Bone marrow (tissue), 2 donors: ENCODE results near the gene MOV10.

Experiments
- DNase-seq, 2 donors: peaks; one replicate each; lab custom pipeline; 2025; lab: John Stamatoyannopoulos, UW

MOV10 gene

GRCh38 chr1:112673592-112674439 is 643 bp upstream of the MOV10 start:
- DNase-seq, result no peak

GRCh38 chr1:112674986-112675727 is 698 bp downstream of the MOV10 start:
- no peak for DNase-seq

DNA sequence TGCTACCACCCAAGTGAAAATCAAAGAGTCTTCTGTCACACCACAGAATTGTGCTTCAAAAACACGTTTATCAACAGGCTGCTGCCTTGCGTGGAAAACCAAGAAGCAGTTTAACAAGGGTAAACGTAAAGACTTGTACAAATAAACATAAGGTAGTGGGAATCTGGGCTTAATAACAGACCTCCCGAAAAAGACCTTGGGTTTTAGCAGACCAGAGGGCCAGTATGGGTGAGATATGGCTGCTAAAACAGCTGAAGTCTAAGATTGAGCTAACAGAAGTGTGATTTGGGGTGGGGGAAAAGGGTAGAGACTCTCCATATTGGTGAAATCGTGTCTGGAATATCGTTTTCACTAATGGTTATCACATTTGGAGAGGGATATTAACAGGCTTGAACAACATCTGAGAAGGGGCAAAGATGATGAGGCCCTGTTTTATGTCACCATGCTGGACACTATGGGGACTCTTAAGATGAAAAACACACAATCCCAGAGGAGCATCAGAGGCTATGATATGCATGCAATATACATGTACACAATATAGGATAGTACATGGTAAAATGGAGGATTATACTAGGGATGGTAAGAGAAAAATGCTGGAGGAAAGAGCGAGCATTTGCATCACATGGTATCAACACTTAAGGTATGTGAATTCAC is 1.4 kb downstream of the MOV10 start:
- no peak for DNase-seq

DNA sequence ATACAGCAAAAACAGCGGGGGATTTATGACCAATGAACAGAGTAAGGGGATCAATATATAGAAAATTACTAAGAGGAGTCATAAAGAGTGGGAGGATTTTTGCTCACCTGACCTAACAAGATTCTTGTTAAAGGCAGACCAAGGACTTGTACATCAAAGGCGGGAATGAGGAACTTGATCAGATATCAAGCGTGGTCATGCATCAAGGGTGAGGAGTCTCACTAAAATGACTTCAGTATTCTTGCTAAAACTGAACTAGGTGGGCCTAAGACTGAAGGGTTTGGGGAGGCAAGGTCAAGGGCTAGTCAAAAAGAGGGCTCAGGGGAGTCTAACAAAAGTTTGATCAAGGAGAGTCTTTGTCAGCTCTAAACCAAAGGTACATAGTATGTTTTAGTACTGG is 2.1 kb downstream of the MOV10 start:
- DNase-seq, result no peak

GRCh38 chr1:112677501-112677900 is 3.0 kb downstream of the MOV10 start:
- no peak for DNase-seq

DNA sequence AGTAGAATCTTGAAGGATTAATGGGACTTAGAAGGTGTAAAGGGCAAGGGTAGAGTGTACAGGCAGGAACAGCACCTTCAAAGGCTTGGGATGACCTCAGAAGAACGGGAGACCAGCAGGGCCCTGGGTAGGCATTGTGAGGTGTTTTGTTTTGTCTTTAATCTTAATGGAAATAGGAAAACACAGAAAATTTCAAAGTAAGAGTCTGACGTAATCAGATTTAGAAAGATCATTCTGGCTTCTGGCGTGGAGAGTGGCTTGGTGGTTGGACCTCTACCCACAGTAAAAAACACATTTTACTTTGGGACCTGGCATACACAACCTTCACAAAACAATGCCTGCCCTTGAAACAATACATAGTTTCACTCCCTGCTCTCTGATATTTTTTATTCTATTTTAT is 4.1 kb downstream of the MOV10 start:
- DNase-seq, result no peak

GRCh38 chr1:112685913-112686312 is 11.5 kb downstream of the MOV10 start:
- no peak for DNase-seq

- DNase-seq, result no peak
These were observed 12.0 kb downstream of the MOV10 start for GRCh38 chr1:112686417-112686816.

DNA sequence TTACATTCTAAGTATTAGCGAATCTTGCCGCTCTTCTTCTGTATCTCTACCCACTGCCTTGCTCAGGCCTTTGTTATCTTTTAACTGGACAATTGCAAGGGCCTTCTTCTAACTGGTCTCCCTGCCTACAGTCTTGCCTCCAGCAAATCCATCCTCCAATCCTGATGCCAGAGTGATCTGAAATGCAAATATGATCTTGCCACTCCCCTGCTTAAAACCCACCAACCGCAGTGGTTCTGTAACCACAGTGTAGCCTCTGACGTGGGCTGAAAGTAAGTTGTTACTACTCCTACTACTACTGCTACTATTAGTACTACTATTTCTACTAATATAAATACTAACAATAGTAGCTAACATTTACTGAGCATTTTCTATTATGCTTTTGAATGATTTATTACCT is 12.4 kb downstream of the MOV10 start:
- no peak for DNase-seq

GRCh38 chr1:112687361-112687760 is 12.9 kb downstream of the MOV10 start:
- DNase-seq, result no peak

GRCh38 chr1:112687785-112688496 is 13.5 kb downstream of the MOV10 start:
- no peak for DNase-seq

GRCh38 chr1:112688781-112689193 is 14.3 kb downstream of the MOV10 start:
- no peak for DNase-seq

DNA sequence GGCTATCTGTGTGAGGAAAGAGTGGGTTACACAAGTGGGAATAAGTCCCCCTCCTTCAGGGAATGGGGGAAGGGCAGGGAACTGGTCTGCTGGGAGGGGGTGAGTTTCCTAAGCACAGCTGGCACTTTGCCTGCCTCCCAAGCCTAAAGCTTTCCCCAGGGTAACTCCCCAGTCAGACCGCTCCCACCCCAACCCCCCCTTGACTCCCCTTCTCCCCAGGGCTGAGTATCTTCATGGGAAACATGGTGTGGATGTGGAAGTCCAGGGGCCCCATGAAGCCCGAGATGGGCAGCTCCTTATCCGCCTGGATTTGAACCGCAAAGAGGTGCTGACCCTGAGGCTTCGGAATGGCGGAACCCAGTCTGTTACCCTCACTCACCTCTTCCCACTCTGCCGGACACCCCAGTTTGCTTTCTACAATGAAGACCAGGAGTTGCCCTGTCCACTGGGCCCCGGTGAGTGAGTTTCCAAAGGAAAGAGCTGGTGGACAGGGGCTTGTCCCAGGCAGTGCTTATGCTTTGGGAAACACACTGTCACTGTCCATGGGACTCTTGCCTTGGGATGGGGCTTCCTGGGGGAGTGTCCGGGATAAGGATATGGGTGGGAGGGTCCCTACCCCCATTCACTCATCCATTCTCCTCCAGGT is 14.9 kb downstream of the MOV10 start:
- DNase-seq, result no peak

DNA sequence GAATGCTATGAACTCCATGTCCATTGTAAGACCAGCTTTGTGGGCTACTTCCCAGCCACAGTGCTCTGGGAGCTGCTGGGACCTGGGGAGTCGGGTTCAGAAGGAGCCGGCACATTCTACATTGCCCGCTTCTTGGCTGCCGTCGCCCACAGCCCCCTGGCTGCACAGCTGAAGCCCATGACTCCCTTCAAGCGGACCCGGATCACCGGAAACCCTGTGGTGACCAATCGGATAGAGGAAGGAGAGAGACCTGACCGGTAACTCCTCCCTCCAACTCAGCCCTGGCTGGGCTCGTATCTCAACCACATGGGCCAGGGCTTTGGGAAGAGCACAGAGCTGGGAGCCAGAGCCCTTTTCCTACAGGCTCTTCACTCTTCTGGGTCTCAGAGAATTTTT is 15.4 kb downstream of the MOV10 start:
- DNase-seq, result no peak

- no peak for DNase-seq
These were observed 18.2 kb downstream of the MOV10 start for GRCh38 chr1:112692681-112693080.

DNA sequence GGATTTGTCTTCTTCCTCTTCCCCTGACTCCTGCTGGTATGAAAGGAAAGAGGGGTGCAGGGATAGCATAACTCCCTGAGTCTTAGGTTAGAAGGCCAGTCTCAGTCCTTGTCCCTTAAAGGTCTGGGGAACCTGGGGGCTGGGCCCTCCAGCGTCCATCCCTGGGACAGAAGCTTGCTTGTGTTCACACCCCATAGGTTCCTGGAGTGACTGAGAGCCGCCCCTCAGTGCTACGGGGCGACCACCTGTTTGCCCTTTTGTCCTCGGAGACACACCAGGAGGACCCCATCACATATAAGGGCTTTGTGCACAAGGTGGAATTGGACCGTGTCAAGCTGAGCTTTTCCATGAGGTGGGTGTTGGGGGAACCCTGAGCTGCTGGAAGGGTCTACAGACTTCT is 19.4 kb downstream of the MOV10 start:
- no peak for DNase-seq

- DNase-seq, result no peak
These were observed 20.0 kb downstream of the MOV10 start for GRCh38 chr1:112694363-112694929.

DNA sequence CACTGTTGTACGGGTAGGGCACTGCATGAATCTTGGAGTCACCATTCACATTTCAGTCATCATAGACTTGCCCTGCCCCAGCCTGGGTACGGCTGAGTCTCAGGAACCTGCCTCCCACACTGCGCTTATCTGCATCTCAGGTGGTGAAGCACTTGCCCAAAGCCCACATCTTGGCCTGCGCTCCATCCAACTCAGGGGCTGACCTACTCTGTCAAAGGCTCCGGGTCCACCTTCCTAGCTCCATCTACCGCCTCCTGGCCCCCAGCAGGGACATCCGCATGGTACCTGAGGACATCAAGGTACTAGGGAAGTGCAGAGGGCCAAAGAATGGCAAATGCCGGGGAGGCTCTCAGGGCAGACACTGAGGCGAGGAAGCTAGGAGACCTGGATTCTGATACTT is 20.8 kb downstream of the MOV10 start:
- no peak for DNase-seq

DNA sequence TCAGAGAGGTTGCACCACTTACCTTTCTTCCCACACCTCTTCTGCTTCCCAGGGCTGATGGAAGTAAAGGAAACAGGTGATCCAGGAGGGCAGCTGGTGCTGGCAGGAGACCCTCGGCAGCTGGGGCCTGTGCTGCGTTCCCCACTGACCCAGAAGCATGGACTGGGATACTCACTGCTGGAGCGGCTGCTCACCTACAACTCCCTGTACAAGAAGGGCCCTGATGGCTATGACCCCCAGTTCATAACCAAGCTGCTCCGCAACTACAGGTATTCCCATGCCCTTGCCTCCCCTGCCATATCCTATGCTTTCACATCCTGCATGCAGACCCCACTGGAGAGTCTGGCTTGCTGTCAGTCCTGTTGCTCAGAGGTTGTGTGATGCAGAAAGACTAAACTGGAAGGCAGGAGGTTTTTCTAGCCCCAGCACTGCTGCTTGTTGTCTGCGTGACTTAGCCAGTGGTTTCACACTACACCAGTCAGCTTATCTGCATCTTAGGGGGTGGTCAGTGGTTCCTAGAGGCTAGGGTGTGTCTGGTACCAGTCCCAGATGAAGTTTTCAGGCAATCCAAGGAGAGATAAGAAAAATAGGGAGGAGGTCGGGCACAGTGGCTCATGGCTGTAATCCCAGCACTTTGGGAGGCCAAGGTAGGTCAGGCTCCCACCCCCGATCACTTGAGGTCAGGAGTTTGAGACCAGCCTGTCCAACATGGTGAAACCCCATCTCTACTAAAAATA is 22.3 kb downstream of the MOV10 start:
- DNase-seq, result no peak

- no peak for DNase-seq
These were observed 23.3 kb downstream of the MOV10 start for GRCh38 chr1:112697781-112698201.
